ENCODE measurements around the gene NPW.
"Not testable (repeated sequence)": the region's sequence is repeated elsewhere in the genome, so short reads cannot be mapped to it uniquely, and the experiment has no call there.

Gene NPW

GRCh38 chr16:2002406-2003230 lies 17.0 kb upstream of the NPW start:
- no peak for DNase-seq

- DNase-seq = no peak
Observed at GRCh38 chr16:2003231-2003826, 16.3 kb upstream of the NPW start.

GRCh38 chr16:2003827-2004641 lies 15.6 kb upstream of the NPW start:
- DNase-seq = peak; percentile 96

GRCh38 chr16:2004795-2005517 lies 14.6 kb upstream of the NPW start:
- DNase-seq = peak; percentile 55

GRCh38 chr16:2005646-2006045 lies 13.9 kb upstream of the NPW start:
- DNase-seq = no peak

GRCh38 chr16:2006317-2006716 lies 13.3 kb upstream of the NPW start:
- DNase-seq = no peak

- DNase-seq = no peak
Observed at GRCh38 chr16:2007081-2007836, 12.3 kb upstream of the NPW start.

- no peak for DNase-seq
Observed at GRCh38 chr16:2008009-2008526, 11.5 kb upstream of the NPW start.

GRCh38 chr16:2008631-2009163 lies 10.9 kb upstream of the NPW start:
- no peak for DNase-seq

- DNase-seq = no peak
Observed at GRCh38 chr16:2009164-2009711, 10.3 kb upstream of the NPW start.

GRCh38 chr16:2009791-2010510 lies 9.6 kb upstream of the NPW start, which contains the start of gene ZNF598:
Gene ZNF598 (minus strand): TSS chr16:2009821.
- peak; percentile 77 for DNase-seq

- DNase-seq = not testable (repeated sequence)
Observed at GRCh38 chr16:2011726-2012125, 7.9 kb upstream of the NPW start.

GRCh38 chr16:2013527-2013926 lies 6.1 kb upstream of the NPW start:
- DNase-seq = no peak

- no peak for DNase-seq
Observed at GRCh38 chr16:2015117-2015946, 4.3 kb upstream of the NPW start.

GRCh38 chr16:2015947-2016208 lies 3.7 kb upstream of the NPW start:
- no peak for DNase-seq

- no peak for DNase-seq
Observed at GRCh38 chr16:2016407-2016922, 3.1 kb upstream of the NPW start.

- DNase-seq = no peak
Observed at GRCh38 chr16:2019921-2020831, 591 bp downstream of the NPW start.

- DNase-seq = no peak
Observed at GRCh38 chr16:2022723-2023091, 3.1 kb downstream of the NPW start.
